Measurements from ENCODE around the gene CNPY1. TPM values are rescaled to one million over a fixed set of nuclear protein-coding genes. Genes with fewer than 3 reads are reported as not detected.

The CNPY1 gene
- total and polyA plus RNA-seq, 12 donors: not detected

DNA sequence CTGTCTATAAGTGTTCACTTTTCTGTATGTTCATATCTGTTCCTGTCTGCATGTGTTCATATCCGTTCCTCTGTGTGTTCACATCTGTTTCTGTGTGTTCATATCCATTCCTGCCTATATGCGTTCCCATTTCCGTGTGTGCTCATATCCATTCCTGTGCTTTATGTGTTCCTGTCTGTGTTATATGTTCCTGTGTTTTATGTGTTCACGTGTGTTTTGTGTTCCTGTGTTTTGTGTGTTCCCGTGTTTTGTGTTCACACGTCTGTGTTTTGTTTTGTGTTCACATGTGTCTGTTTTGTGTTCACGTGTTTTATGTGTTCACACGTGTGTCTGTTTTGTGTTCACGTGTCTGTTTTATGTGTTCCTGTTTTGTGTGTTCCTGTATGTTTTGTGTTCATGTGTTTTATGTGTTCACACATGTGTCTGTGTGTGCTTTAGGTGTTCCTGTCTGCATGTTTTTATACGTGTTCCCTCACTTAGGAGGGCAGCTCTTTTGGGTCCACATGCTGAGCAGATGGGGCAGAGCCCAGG, 42.2 kb upstream of the CNPY1 start:
- Histone ChIP-seq H3K36me3 (replicated peaks in 1 of 2) (no peaks in the 10 kb centered on the region), H3K4me3 (no peak overlapping the region), H3K9me3 (replicated peaks in 1 of 3) (no peaks in the 10 kb centered on the region), H3K4me1 (replicated peaks in 1 of 2) (peaks cover 0 to 6% of the 10 kb centered on the region in 2 donors), H3K27me3 (no peaks in the 10 kb centered on the region), H3K27ac (no peak overlapping the region)
- intact Hi-C loops (cut with DNase I): no loop called here
- TF ChIP-seq, protein P1, sequence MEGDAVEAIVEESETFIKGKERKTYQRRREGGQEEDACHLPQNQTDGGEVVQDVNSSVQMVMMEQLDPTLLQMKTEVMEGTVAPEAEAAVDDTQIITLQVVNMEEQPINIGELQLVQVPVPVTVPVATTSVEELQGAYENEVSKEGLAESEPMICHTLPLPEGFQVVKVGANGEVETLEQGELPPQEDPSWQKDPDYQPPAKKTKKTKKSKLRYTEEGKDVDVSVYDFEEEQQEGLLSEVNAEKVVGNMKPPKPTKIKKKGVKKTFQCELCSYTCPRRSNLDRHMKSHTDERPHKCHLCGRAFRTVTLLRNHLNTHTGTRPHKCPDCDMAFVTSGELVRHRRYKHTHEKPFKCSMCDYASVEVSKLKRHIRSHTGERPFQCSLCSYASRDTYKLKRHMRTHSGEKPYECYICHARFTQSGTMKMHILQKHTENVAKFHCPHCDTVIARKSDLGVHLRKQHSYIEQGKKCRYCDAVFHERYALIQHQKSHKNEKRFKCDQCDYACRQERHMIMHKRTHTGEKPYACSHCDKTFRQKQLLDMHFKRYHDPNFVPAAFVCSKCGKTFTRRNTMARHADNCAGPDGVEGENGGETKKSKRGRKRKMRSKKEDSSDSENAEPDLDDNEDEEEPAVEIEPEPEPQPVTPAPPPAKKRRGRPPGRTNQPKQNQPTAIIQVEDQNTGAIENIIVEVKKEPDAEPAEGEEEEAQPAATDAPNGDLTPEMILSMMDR (IDR thresholded peaks at IDR 0.05): no peak
- no peak for TF ChIP-seq POLR2A (IDR thresholded peaks at IDR 0.05)
- no peak for DNase-seq
- 77 to 84% (median 78%) methylated on average over 10 of the region's 10 CpGs for WGBS, 4 donors

DNA sequence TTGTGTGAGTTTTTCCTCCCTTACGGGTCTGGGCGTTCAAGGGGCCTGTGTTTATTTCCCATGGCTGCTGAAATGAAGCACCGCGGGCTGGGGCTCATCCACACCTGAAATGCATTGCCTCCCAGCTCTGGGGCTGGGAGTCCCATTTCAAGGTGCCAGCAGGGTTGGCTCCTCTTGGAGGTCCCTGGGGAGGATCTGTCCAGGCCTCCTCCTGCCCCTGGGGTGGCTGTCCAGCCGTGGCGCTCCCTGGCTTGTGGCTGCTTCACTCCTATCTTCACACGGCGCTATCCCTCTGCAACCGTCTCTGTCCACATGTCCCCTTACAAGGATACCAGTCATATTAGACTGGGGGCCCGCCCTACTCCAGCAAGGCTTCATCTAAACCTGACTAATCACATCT, 41.1 kb upstream of the CNPY1 start:
- Histone ChIP-seq H3K27ac (no peak overlapping the region), H3K36me3 (replicated peaks in 1 of 2) (no peaks in the 10 kb centered on the region), H3K4me1 (replicated peaks in 1 of 2) (peaks cover 0 to 6% of the 10 kb centered on the region in 2 donors), H3K27me3 (no peaks in the 10 kb centered on the region), H3K9me3 (replicated peaks in 1 of 3) (no peaks in the 10 kb centered on the region), H3K4me3 (no peak overlapping the region)
- intact Hi-C loops (cut with DNase I): no loop called here
- DNase-seq: no peak
- WGBS, 4 donors: 90 to 94% (median 91%) methylated on average over 6 to 10 of the region's 10 CpGs
- TF ChIP-seq, protein P1 (IDR thresholded peaks at IDR 0.05): no peak

DNA sequence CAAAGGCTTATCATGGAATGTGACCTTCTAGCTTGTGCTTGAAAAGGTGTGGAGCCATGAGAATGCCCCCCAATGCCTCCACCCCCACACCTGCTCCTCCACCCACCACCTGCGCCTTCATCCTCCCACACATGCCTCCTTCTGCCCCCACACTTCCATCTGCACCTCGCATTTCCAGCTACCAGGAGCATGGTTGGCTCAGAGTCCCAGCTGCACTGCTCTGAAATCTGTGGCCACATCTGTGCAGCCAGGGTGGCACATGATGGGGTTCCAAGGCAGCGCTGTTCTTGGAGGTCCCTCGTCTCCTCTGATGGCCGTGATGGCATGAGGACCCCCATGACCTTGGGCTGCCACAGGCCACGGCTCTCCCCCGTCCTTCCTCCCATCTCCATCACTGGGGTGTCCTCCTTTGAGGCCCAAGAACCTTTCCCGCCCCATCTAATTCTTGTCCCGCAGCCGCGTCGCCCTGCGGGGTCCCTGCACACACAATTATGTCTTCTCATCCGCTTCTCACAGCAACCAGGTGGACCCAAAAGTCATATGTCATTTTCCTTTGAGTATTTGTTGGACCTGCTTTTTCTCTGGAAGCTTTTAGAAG, 40.6 kb upstream of the CNPY1 start:
- Histone ChIP-seq H3K27me3 (no peaks in the 10 kb centered on the region), H3K4me3 (no peak overlapping the region), H3K36me3 (replicated peaks in 1 of 2) (no peaks in the 10 kb centered on the region), H3K27ac (no peak overlapping the region), H3K9me3 (replicated peaks in 1 of 3) (no peaks in the 10 kb centered on the region), H3K4me1 (replicated peaks in 1 of 2) (peaks cover 0 to 6% of the 10 kb centered on the region in 2 donors)
- no peak for DNase-seq
- TF ChIP-seq, protein P1 (IDR thresholded peaks at IDR 0.05): no peak
- no peak for TF ChIP-seq POLR2A (IDR thresholded peaks at IDR 0.05)
- WGBS, 4 donors: 87 to 91% (median 89%) methylated on average over 14 of the region's 14 CpGs
- intact Hi-C loops (cut with DNase I): no loop called here

DNA sequence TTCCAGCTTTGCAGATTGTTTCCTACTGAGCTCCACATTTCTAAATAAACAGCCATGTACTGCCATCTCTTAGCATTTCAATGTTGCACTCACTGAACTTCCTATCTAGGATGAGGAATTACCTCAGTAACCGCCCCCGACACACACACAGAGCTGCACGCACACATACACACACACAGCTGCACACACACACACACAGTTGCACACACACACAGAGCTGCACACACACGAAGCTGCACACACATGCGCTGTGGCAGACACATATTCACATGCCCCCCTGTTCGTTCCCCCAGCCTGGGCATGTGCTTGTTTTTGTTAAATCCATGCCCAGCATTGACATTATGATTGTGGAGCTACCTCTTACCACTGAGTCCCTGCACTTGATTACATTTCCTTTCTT, 39.6 kb upstream of the CNPY1 start:
- Histone ChIP-seq H3K4me1 (replicated peaks in 1 of 2) (peaks cover 0 to 6% of the 10 kb centered on the region in 2 donors), H3K9me3 (replicated peaks in 1 of 3) (no peaks in the 10 kb centered on the region), H3K36me3 (replicated peaks in 1 of 2) (no peaks in the 10 kb centered on the region), H3K4me3 (no peak overlapping the region), H3K27ac (no peak overlapping the region), H3K27me3 (no peaks in the 10 kb centered on the region)
- intact Hi-C loops (cut with DNase I): no loop called here
- WGBS, 4 donors: 66 to 79% (median 70%) methylated on average over 6 of the region's 6 CpGs
- DNase-seq: no peak
- TF ChIP-seq, protein P1 (IDR thresholded peaks at IDR 0.05): no peak
- TF ChIP-seq POLR2A (IDR thresholded peaks at IDR 0.05): no peak

Measured in adrenal gland (tissue), 12 donors.